OCI-LY3 (cell line): ENCODE results near the gene YLPM1.

ENCODE experiments used
- EZH2phosphoT487 ChIP-seq: fragments of 200-600 bp; shearing (Covaris generic); IDR thresholded peaks from 2 replicates; pipeline ENCODE4 v1.6.1; 2018; ENCODE audit warnings: antibody characterized with exemption, mixed run types, low read depth
- TF ChIP-seq, protein P1 (sequence below): fragments of 200-600, 300-600 bp; sonication (generic); IDR thresholded peaks from 2 replicates; pipeline ENCODE4 v1.5.1; 2014; ENCODE audit warnings: antibody characterized with exemption, low read length, low read depth

- TF ChIP-seq, protein P1, sequence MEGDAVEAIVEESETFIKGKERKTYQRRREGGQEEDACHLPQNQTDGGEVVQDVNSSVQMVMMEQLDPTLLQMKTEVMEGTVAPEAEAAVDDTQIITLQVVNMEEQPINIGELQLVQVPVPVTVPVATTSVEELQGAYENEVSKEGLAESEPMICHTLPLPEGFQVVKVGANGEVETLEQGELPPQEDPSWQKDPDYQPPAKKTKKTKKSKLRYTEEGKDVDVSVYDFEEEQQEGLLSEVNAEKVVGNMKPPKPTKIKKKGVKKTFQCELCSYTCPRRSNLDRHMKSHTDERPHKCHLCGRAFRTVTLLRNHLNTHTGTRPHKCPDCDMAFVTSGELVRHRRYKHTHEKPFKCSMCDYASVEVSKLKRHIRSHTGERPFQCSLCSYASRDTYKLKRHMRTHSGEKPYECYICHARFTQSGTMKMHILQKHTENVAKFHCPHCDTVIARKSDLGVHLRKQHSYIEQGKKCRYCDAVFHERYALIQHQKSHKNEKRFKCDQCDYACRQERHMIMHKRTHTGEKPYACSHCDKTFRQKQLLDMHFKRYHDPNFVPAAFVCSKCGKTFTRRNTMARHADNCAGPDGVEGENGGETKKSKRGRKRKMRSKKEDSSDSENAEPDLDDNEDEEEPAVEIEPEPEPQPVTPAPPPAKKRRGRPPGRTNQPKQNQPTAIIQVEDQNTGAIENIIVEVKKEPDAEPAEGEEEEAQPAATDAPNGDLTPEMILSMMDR: no peak
- no peak for TF ChIP-seq EZH2phosphoT487
Observed at GRCh38 chr14:74855021-74855420, 91.9 kb downstream of the YLPM1 start.
